Measurements from ENCODE around the gene SOX18. TPM values are rescaled to one million over a fixed set of nuclear protein-coding genes. Genes with fewer than 3 reads are reported as not detected.

Gene SOX18
- total and polyA plus RNA-seq, 2 of the 13 experiments (the other 11 are each of a cell fraction or from before 2014, with no cell fraction given): 1.6 to 1.9 TPM

DNA sequence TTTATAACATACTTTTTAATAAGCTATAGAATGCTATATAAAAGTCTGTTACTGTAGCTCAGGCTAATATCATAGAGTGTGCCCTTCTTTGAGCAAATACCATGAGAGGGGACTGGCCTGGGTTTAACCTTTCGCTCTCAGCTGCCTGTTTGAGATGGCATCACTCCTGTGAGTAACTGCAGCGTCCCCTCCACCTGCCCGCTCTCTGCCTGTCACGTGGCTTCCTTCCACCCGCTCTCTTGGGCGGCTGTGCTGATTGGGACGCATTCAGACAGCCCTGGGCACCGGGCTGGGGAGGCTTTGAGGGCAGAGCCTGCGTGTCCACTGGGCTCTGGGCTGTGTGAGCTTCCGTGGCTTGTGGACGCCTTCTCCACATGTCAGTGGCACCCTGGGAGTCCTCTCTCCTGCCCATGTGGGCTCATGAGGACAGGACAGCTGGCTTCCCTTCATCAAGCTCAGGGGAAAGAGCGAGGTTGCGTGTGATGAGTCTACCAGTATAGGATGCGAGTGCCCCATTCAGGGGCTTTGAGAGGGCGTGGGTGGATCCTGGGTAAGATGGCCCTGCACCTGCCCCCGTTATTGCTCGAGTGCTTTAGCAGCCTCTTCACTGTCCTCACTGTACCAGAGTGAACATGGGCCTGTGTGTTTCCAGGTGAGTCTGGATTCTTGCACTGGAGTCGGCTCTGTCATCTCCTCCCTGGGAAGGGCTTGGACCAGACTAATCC lies 24.2 kb downstream of the SOX18 start (continued):
- TF ChIP-seq, protein P1, sequence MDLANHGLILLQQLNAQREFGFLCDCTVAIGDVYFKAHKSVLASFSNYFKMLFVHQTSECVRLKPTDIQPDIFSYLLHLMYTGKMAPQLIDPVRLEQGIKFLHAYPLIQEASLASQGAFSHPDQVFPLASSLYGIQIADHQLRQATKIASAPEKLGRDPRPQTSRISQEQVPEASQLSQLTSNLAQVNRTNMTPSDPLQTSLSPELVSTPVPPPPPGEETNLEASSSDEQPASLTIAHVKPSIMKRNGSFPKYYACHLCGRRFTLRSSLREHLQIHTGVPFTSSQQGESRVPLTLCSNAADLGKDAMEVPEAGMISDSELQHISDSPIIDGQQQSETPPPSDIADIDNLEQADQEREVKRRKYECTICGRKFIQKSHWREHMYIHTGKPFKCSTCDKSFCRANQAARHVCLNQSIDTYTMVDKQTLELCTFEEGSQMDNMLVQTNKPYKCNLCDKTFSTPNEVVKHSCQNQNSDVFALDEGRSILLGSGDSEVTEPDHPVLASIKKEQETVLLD (CRISPR knock-in tag; IDR thresholded peaks at IDR 0.05; ENCODE audit: low read depth): 0 out of 2 replicates have a peak, but pooled peaks have one; percentile 22
- peak; percentile 46; the same call in 1 of the 2 replicates for TF ChIP-seq BORCS8-MEF2B (CRISPR knock-in tag; IDR thresholded peaks at IDR 0.05)
- TF ChIP-seq ZNF776 (CRISPR knock-in tag; IDR thresholded peaks at IDR 0.05): peak; percentile 82; the same call in 1 of the 2 replicates
- peak; percentile 8; the same call in 1 of the 2 replicates for TF ChIP-seq SALL1 (CRISPR knock-in tag; IDR thresholded peaks at IDR 0.05)
- 0 out of 2 replicates have a peak, but pooled peaks have one; percentile 32 for TF ChIP-seq JUN (CRISPR knock-in tag; IDR thresholded peaks at IDR 0.05)
- TF ChIP-seq ONECUT2 (CRISPR knock-in tag; IDR thresholded peaks at IDR 0.05): no peak
- 0 out of 2 replicates have a peak, but pooled peaks have one; percentile 3 for TF ChIP-seq MEIS1 (CRISPR knock-in tag; IDR thresholded peaks at IDR 0.05; ENCODE audit: borderline replicate concordance)
- TF ChIP-seq, protein P2, sequence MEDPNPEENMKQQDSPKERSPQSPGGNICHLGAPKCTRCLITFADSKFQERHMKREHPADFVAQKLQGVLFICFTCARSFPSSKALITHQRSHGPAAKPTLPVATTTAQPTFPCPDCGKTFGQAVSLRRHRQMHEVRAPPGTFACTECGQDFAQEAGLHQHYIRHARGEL (CRISPR knock-in tag; IDR thresholded peaks at IDR 0.05): peak; percentile 29; the same call in 1 of the 2 replicates
- TF ChIP-seq ATF1 (CRISPR knock-in tag; IDR thresholded peaks at IDR 0.05): no peak
- TF ChIP-seq, protein P3, sequence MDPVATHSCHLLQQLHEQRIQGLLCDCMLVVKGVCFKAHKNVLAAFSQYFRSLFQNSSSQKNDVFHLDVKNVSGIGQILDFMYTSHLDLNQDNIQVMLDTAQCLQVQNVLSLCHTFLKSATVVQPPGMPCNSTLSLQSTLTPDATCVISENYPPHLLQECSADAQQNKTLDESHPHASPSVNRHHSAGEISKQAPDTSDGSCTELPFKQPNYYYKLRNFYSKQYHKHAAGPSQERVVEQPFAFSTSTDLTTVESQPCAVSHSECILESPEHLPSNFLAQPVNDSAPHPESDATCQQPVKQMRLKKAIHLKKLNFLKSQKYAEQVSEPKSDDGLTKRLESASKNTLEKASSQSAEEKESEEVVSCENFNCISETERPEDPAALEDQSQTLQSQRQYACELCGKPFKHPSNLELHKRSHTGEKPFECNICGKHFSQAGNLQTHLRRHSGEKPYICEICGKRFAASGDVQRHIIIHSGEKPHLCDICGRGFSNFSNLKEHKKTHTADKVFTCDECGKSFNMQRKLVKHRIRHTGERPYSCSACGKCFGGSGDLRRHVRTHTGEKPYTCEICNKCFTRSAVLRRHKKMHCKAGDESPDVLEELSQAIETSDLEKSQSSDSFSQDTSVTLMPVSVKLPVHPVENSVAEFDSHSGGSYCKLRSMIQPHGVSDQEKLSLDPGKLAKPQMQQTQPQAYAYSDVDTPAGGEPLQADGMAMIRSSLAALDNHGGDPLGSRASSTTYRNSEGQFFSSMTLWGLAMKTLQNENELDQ (CRISPR knock-in tag; IDR thresholded peaks at IDR 0.05; ENCODE audit: borderline replicate concordance): peak; percentile 10; the same call in 1 of the 2 replicates
- TF ChIP-seq, protein P4, sequence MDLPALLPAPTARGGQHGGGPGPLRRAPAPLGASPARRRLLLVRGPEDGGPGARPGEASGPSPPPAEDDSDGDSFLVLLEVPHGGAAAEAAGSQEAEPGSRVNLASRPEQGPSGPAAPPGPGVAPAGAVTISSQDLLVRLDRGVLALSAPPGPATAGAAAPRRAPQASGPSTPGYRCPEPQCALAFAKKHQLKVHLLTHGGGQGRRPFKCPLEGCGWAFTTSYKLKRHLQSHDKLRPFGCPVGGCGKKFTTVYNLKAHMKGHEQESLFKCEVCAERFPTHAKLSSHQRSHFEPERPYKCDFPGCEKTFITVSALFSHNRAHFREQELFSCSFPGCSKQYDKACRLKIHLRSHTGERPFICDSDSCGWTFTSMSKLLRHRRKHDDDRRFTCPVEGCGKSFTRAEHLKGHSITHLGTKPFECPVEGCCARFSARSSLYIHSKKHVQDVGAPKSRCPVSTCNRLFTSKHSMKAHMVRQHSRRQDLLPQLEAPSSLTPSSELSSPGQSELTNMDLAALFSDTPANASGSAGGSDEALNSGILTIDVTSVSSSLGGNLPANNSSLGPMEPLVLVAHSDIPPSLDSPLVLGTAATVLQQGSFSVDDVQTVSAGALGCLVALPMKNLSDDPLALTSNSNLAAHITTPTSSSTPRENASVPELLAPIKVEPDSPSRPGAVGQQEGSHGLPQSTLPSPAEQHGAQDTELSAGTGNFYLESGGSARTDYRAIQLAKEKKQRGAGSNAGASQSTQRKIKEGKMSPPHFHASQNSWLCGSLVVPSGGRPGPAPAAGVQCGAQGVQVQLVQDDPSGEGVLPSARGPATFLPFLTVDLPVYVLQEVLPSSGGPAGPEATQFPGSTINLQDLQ (CRISPR knock-in tag; IDR thresholded peaks at IDR 0.05): peak; percentile 84
- TF ChIP-seq FOXO1 (CRISPR knock-in tag; IDR thresholded peaks at IDR 0.05): no peak
- 0 out of 2 replicates have a peak, but pooled peaks have one; percentile 14 for TF ChIP-seq ZNF577 (CRISPR knock-in tag; IDR thresholded peaks at IDR 0.05; ENCODE audit: borderline replicate concordance, low read depth)
- peak; percentile 71; the same call in 1 of the 2 replicates for TF ChIP-seq ZBTB38 (CRISPR knock-in tag; IDR thresholded peaks at IDR 0.05)
- no peak for TF ChIP-seq ZNF839 (CRISPR knock-in tag; IDR thresholded peaks at IDR 0.05; ENCODE audit: borderline replicate concordance)

Data from HepG2 (cell line).